Trophoblast cell (in vitro differentiated cells and primary cell): ENCODE results near the gene CBL. TPM values are rescaled to one million over a fixed set of nuclear protein-coding genes. Genes with fewer than 3 reads are reported as not detected.

Experiments
- DNase-seq, 2 donors: peaks; one replicate each; pipeline ENCODE4 v3.0.0-alpha.2; 2016
- H2AFZ ChIP-seq: 2 replicates; pipeline ENCODE4 v1.6.1; 2013; ENCODE audit warnings: low read length, moderate library complexity, mild to moderate bottlenecking; ENCODE audit not compliant: insufficient read depth, poor library complexity
- H2AK5ac ChIP-seq: 2 replicates; pipeline ENCODE4 v1.6.1; 2013; ENCODE audit warnings: mild to moderate bottlenecking, low read length
- H2BK120ac ChIP-seq: 2 replicates; pipeline ENCODE4 v1.6.1; 2013; ENCODE audit warnings: low read length, mild to moderate bottlenecking, moderate library complexity; ENCODE audit not compliant: insufficient read depth, poor library complexity
- H2BK12ac ChIP-seq: 2 replicates; pipeline ENCODE4 v1.6.1; 2013; ENCODE audit warnings: mild to moderate bottlenecking, low read length, moderate library complexity
- H2BK5ac ChIP-seq: 2 replicates; pipeline ENCODE4 v1.6.1; 2013; ENCODE audit warnings: low read length, low read depth, moderate library complexity, mild to moderate bottlenecking; ENCODE audit not compliant: poor library complexity
- H3K14ac ChIP-seq: 2 replicates; pipeline ENCODE4 v1.6.1; 2013; ENCODE audit warnings: mild to moderate bottlenecking, low read length
- H3K18ac ChIP-seq: 2 replicates; pipeline ENCODE4 v1.6.1; 2013; ENCODE audit warnings: mild to moderate bottlenecking, low read length
- H3K23ac ChIP-seq: 2 replicates; pipeline ENCODE4 v1.6.1; 2013; ENCODE audit warnings: low read length
- H3K27ac ChIP-seq: 2 replicates; pipeline ENCODE4 v1.5.1; 2013; ENCODE audit warnings: low read depth, mild to moderate bottlenecking, inconsistent platforms, low read length, moderate library complexity
- H3K27me3 ChIP-seq: 2 replicates; pipeline ENCODE4 v1.6.1; 2013; ENCODE audit warnings: inconsistent platforms, mild to moderate bottlenecking, low read length, moderate library complexity; ENCODE audit not compliant: insufficient read depth
- H3K36me3 ChIP-seq, 2 experiments: 1 replicate in 1 of 2; 2 replicates in 1 of 2; pipeline ENCODE4 v1.6.1; 2013; ENCODE audit warnings: low read length in 2 of 2, mild to moderate bottlenecking in 2 of 2, moderate library complexity in 1 of 2; ENCODE audit not compliant: insufficient read depth in 2 of 2, control insufficient read depth in 1 of 2
- H3K4ac ChIP-seq: 2 replicates; pipeline ENCODE4 v1.6.1; 2013; ENCODE audit warnings: low read depth, mild to moderate bottlenecking, low read length, moderate library complexity
- H3K4me1 ChIP-seq, 2 experiments: 1 replicate in 1 of 2; 2 replicates in 1 of 2; pipeline ENCODE4 v1.6.1; 2013; ENCODE audit warnings: low read length in 2 of 2, mild to moderate bottlenecking in 2 of 2, moderate library complexity in 1 of 2; ENCODE audit not compliant: insufficient read depth in 2 of 2, control insufficient read depth in 1 of 2
- H3K4me2 ChIP-seq: 2 replicates; pipeline ENCODE4 v1.6.1; 2013; ENCODE audit warnings: inconsistent platforms, mild to moderate bottlenecking, low read length, moderate library complexity
- H3K4me3 ChIP-seq: 2 replicates; pipeline ENCODE4 v1.5.1; 2013; ENCODE audit warnings: mild to moderate bottlenecking, low read depth, low read length, inconsistent platforms
- H3K79me1 ChIP-seq: one replicate; pipeline ENCODE4 v1.6.1; 2013; ENCODE audit warnings: low read length
- H3K79me2 ChIP-seq: 2 replicates; pipeline ENCODE4 v1.6.1; 2013; ENCODE audit warnings: low read length, mild to moderate bottlenecking; ENCODE audit not compliant: control insufficient read depth, insufficient read depth, poor library complexity
- H3K9ac ChIP-seq: 2 replicates; pipeline ENCODE4 v1.6.1; 2013; ENCODE audit warnings: mild to moderate bottlenecking, low read length
- H3K9me3 ChIP-seq: 2 replicates; pipeline ENCODE4 v1.6.1; 2013; ENCODE audit warnings: low read depth, mild to moderate bottlenecking, control low read depth, inconsistent platforms, low read length; ENCODE audit not compliant: insufficient read depth
- H4K12ac ChIP-seq: 2 replicates; pipeline ENCODE4 v1.6.1; 2013; ENCODE audit warnings: low read depth, mild to moderate bottlenecking, low read length, moderate library complexity
- H4K8ac ChIP-seq: 2 replicates; pipeline ENCODE4 v1.6.1; 2013; ENCODE audit warnings: low read depth, mild to moderate bottlenecking, low read length, moderate library complexity
- H4K91ac ChIP-seq: one replicate; pipeline ENCODE4 v1.6.1; 2013; ENCODE audit warnings: low read depth, mild to moderate bottlenecking, low read length, moderate library complexity
- WGBS: extraction: QIAGEN DNeasy Blood & Tissue Kit; methylation state at CpG from one replicate; pipeline ENCODE4 v1.1.7; 2013; ENCODE audit warnings: missing lambda C conversion rate; ENCODE audit not compliant: insufficient read length, insufficient coverage; ENCODE audit errors: extremely low coverage; 5-methylcytosine and 5-hydroxymethylcytosine counted together
- polyA plus RNA-seq: library from polyadenylated mRNA; stranded (reverse); fragments of 200-250 nt; gene quantifications from 2 replicates; pipeline ENCODE4 v1.2.3, GENCODE V29; 2013

Gene CBL
- 23.5 and 23.9 TPM in 2 replicates for polyA plus RNA-seq

DNA sequence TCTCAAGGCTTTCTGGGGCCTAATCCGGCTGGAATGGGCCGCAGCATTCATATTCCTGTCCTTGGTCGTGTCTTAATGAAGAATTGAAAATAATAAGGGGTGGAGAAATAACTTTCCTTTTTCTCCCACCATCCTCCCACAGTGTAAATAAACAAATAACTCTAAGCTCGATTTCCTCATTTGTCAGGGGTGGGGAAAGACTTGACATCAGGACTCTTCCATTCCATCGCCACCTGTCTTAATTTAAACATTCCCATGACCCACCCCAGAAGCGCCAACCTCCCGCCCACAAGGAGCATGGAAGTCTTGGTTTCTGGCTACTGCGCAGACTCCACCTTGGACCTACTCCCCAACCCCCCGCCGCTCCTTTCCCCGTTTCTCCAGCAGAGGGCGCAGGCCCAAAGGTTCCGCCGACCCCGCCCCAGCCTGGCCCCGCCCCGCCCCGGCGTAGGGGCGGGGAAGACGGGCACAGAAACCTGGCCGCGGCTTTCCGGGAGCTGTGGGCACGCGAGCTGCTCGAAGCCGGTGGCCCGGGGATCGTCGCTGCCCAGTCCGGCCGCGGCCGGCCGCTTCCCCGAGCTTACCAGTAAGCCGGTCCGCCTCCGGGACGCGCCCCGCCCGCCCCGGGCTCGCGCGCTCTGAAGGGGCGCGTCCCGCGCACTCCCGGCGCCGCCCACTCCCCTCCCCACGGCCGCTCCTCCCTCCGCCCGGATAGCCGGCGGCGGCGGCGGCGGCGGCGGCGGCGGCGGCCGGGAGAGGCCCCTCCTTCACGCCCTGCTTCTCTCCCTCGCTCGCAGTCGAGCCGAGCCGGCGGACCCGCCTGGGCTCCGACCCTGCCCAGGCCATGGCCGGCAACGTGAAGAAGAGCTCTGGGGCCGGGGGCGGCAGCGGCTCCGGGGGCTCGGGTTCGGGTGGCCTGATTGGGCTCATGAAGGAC lies at the start of gene CBL:
Gene CBL, plus strand, starts transcription at position 766 of the 937 bp plus-strand sequence. Its CDS starts 79 bp downstream, at position 845.
- WGBS: no CpG with 5 or more reads among the region's 88 CpGs

DNA sequence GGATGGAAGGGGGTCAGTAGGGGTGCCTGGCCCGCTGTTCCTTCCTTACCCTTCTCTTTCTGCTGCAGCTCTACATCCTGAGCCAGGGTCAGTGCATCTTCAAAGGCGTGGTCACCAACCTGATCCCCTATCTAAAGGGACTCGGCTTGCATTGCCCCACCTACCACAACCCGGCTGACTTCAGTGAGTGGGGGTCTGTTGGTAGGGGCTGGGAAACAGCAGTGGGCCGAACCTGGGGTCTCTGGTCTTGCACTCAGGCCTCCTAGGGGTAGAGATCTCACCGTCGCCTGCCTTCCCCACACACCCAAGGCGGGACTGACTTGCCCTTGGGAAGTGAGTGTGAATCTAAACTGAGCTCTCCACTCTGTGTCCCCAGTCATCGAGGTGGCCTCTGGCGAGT lies 49.6 kb upstream of the CBL start:
- no peaks in the 10 kb centered on the region for H3K79me2 ChIP-seq
- H3K27ac ChIP-seq: no peak overlapping the region
- no peak overlapping the region for H3K4ac ChIP-seq
- WGBS: no CpG with 5 or more reads among the region's 10 CpGs
- H2AK5ac ChIP-seq: no peak overlapping the region
- H3K23ac ChIP-seq: no peak overlapping the region
- no peaks in the 10 kb centered on the region for H3K9me3 ChIP-seq
- H2BK12ac ChIP-seq: no peak overlapping the region
- no peak overlapping the region for H2AFZ ChIP-seq
- no peak overlapping the region for H4K8ac ChIP-seq
- no peaks in the 10 kb centered on the region for H3K36me3 ChIP-seq
- no peak overlapping the region for H2BK5ac ChIP-seq
- no peak overlapping the region for H2BK120ac ChIP-seq
- no peak overlapping the region for H3K4me3 ChIP-seq
- no peak overlapping the region for H3K14ac ChIP-seq
- H4K91ac ChIP-seq: no peak overlapping the region
- no peak for DNase-seq
- no peak overlapping the region for H3K9ac ChIP-seq
- H3K27me3 ChIP-seq: no peaks in the 10 kb centered on the region
- no peaks in the 10 kb centered on the region for H3K4me1 ChIP-seq
- no peaks in the 10 kb centered on the region for H3K79me1 ChIP-seq
- H4K12ac ChIP-seq: no peak overlapping the region
- no peak overlapping the region for H3K4me2 ChIP-seq
- no peak overlapping the region for H3K18ac ChIP-seq

More for the DNA sequence above, at the start of gene CBL:
- Histone ChIP-seq H3K4me2 (peak within 1 kb of the TSS; percentile 93), H3K18ac (peak within 1 kb of the TSS; percentile 98), H3K79me2 (peaks cover 14% of the 10 kb centered on the region), H2BK12ac (peak within 1 kb of the TSS; percentile 69), H3K23ac (no peak within 1 kb of the TSS), H3K27me3 (no peaks in the 10 kb centered on the region), H3K9me3 (no peaks in the 10 kb centered on the region), H3K36me3 (no peaks in the 10 kb centered on the region), H2BK120ac (peak within 1 kb of the TSS; percentile 99), H3K27ac (peak within 1 kb of the TSS; percentile 96), H4K8ac (peak within 1 kb of the TSS; percentile 98), H3K9ac (peak within 1 kb of the TSS; percentile 93), H3K14ac (peak within 1 kb of the TSS; percentile 85), H3K4ac (peak within 1 kb of the TSS; percentile 93), H3K4me3 (peak within 1 kb of the TSS; percentile 93), H2AFZ (peak within 1 kb of the TSS; percentile 100), H4K91ac (peak within 1 kb of the TSS; percentile 98), H2AK5ac (peak within 1 kb of the TSS; percentile 49), H4K12ac (peak within 1 kb of the TSS; percentile 83), H2BK5ac (peak within 1 kb of the TSS; percentile 99), H3K4me1 (no peaks in the 10 kb centered on the region), H3K79me1 (peaks cover 8% of the 10 kb centered on the region)
- DNase-seq: peak; percentile 87 to 96

DNA sequence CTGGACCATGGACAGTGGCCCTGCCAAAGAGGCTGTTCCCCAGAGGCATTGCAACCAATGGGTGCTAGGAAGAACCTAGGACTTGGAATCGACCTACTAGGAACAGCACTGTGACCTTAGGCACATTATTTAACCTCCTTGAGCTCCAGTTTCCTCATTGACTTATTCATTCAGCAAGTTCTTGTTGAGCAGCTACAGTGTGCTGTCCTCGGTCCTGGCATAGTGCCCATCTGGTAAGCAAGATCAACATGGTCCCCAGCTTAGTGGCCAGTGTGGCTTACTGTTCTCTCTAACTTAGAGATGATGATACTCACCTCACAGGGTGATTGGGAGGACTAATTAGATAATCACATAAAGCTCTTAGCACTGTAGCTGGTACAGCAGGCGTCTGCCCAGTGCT lies 49.1 kb upstream of the CBL start:
- no peak overlapping the region for H3K27ac ChIP-seq

DNA sequence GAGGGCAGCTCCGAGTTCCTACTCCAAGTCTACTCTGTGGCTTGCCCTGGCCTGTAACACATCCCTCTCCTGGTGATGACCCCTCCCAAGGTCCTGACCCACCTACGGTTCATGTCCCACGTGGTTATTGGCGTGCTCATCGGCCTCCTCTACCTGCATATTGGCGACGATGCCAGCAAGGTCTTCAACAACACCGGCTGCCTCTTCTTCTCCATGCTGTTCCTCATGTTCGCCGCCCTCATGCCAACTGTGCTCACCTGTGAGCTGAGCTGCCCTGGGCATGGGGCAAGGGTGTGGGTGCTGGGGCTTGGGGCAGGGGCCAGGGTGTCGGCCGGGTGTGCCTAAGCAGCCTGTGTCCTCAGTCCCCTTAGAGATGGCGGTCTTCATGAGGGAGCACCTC lies 47.7 kb upstream of the CBL start:
- no peaks in the 10 kb centered on the region for H3K36me3 ChIP-seq
- WGBS: no CpG with 5 or more reads among the region's 13 CpGs
- no peaks in the 10 kb centered on the region for H3K27me3 ChIP-seq

More for the DNA sequence above, 49.1 kb upstream of the CBL start:
- Histone ChIP-seq H3K36me3 (no peaks in the 10 kb centered on the region), H2BK5ac (no peak overlapping the region), H3K4me3 (no peak overlapping the region), H3K18ac (no peak overlapping the region), H3K79me2 (no peaks in the 10 kb centered on the region), H3K4ac (no peak overlapping the region), H3K9ac (no peak overlapping the region), H3K14ac (no peak overlapping the region), H2AK5ac (no peak overlapping the region), H3K27me3 (no peaks in the 10 kb centered on the region), H3K4me2 (no peak overlapping the region), H4K12ac (no peak overlapping the region), H3K79me1 (no peaks in the 10 kb centered on the region), H3K4me1 (no peaks in the 10 kb centered on the region), H3K23ac (no peak overlapping the region), H4K91ac (no peak overlapping the region), H2AFZ (no peak overlapping the region), H3K9me3 (no peaks in the 10 kb centered on the region), H4K8ac (no peak overlapping the region), H2BK120ac (no peak overlapping the region), H2BK12ac (no peak overlapping the region)
- no CpG with 5 or more reads among the region's 3 CpGs for WGBS
- no peak for DNase-seq

More for the DNA sequence above, 47.7 kb upstream of the CBL start:
- Histone ChIP-seq H3K4me1 (no peaks in the 10 kb centered on the region), H3K18ac (no peak overlapping the region), H4K12ac (no peak overlapping the region), H3K79me1 (no peaks in the 10 kb centered on the region), H3K9ac (no peak overlapping the region), H3K79me2 (no peaks in the 10 kb centered on the region), H3K4me2 (no peak overlapping the region), H3K23ac (no peak overlapping the region), H2AK5ac (no peak overlapping the region), H2BK120ac (no peak overlapping the region), H2BK12ac (no peak overlapping the region), H3K9me3 (no peaks in the 10 kb centered on the region), H3K14ac (no peak overlapping the region), H3K4ac (no peak overlapping the region), H3K4me3 (no peak overlapping the region), H4K91ac (no peak overlapping the region), H2AFZ (no peak overlapping the region), H2BK5ac (no peak overlapping the region), H4K8ac (no peak overlapping the region), H3K27ac (no peak overlapping the region)
- no peak for DNase-seq
